HG02884 (cell line): Measurements from ENCODE around the gene NDUFC1.

Experiments
- ATAC-seq: cut with Tn5 transposase; IDR thresholded peaks from one replicate; pipeline ENCODE4 v1.9.1; 2021; ENCODE audit warnings: mild to moderate bottlenecking, moderate library complexity; ENCODE audit not compliant: unreplicated experiment

NDUFC1 gene

GRCh38 chr4:139253046-139253445, 49.2 kb downstream of the NDUFC1 start:
- no peak for ATAC-seq

DNA sequence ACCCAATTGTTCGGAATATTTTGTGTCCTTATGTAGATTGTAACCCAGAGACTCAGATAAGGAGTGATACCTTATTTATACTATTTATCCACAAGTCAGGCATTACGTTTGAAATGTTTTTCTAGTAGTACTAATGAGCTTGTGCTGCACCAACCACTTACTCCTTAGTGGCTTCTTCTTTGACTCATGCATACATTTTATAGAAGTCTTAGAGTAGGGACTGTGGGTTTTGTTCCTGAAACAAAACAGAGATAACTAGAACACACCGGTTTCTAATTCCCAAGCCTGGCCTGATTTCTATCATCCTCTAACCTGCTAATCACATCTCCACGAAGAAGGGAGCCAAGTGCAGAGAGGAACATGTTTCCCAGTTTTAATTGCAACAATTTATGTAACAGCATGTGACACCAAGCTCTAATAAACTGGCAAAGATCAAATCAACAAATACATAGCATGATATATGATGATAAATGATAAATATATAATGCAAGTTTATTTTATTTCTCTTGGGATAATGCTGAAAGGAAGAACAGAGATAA, 54.5 kb downstream of the NDUFC1 start:
- no peak for ATAC-seq

DNA sequence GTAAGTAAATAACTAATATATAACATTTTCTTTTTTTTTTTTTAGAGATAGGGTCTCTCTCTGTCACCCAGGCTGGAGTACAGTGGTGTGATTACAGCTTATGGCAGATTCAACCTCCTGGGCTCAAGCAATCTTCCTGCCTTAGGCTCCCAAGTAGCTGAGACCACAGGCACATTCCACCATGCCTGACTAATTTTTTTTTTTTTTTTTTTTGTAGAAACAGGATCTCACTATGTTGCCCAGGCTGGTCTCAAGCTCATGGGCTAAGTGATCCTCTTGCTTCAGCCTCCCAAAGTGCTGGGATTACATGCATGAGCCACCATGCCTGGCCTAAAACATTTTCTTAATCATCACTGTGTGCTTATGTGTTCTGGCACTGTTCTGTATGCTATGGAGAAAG, 55.0 kb downstream of the NDUFC1 start:
- no peak for ATAC-seq

DNA sequence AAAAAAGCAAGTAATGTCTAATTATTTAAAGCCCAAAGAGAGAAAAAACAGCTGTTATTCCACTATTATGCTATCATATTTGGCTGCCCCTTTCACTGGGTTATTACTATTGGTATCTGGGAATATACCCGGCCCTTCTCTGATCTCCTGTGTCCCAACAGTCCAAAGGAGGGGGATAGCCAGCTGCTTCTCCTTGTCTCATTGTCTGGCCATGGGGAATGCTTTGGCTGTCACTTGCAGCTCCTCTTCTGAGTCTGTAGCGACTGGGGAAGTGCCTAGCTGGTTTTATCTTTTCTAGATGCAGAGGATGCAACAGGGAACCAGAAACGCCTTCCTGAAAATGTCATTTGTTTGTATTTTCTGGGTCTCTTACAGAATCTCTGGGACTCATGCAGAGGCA, 56.1 kb downstream of the NDUFC1 start:
- no peak for ATAC-seq

- ATAC-seq = no peak
Observed at GRCh38 chr4:139245590-139245989, 56.7 kb downstream of the NDUFC1 start.

DNA sequence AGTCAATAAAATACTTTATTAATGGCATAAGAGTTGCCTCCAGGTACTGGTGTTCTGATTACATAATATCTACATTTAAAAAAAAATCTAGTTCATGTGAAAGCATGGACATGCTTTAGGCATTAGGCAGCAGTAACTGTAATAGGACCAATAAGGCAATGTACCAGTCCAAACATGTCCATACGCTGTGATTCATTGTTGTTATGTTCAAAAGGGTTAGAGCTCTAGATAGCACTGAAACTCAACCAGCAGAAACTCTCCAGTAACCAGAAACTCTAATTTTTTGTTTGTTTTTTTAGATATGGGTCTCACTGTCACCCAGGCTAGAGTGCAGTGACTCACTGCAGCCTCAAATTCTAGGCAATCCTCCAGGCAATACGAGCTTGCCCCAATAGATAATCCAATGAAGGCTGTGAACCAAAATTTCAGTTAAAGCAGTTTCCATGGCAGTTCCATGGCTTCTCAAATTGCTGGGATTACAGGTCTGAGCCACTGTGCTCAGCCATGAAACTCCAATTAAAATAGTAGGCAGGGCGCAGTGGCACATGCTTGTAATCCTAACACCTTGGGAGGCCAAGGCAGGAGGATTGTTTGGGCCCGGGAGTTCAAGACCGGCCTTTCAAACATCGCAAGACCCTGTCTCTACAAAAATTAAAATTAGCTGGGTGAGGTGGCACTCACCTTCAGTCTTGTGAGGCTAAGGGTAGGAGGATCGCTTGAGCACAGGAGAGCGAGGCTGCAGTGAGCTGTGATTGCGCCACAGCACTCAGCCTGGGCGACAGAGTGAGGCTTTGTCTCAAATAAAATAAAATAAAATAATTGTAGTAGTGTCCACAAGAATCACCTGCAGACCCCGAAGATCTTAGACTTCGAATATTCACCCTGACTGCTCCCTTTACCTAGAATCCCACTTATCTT, 58.6 kb downstream of the NDUFC1 start:
- ATAC-seq = no peak

DNA sequence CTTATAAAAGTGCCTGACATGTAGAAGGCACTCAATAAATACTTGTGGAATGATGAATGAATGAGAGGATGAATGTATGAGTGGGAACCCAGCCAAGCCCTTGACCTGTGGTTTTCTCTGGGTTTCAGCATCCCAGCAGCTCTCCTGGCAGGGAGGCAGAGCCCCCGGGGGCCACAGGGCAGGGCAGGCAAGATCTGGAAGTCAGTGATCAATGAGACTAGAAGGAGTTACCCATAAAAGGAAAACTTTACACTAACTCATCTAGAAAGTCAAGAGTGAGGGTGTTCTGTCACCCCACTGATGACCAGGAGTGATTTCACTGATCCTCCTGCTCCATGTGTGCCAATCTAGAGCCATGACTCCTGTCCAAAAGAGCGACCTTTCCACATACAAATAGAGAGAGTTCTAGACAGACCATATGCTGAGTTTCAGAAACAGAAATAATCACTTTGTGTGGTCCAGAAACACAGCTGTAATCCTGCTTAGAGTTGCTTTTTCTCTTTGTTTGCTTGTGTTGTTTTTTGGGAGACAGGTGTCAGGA, 59.7 kb downstream of the NDUFC1 start:
- no peak for ATAC-seq

DNA sequence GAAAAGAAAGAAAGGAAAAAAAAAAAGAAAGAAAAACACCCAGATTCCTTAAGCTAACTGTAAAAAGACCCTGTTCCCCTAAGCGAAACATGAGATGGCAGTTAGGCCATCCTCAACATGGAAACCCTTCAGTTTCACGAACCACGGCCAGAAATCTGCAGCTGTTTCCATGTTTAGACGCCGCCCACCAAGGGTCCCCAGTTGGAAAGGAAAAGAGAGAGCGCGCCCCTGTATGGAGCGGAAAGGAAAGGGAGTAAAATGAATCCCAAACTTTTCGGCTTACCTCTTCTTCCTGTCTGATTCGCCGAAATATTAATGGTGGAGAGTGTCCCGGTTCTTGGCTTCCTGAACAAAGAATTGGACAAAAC, 60.5 kb downstream of the NDUFC1 start:
- no peak for ATAC-seq

DNA sequence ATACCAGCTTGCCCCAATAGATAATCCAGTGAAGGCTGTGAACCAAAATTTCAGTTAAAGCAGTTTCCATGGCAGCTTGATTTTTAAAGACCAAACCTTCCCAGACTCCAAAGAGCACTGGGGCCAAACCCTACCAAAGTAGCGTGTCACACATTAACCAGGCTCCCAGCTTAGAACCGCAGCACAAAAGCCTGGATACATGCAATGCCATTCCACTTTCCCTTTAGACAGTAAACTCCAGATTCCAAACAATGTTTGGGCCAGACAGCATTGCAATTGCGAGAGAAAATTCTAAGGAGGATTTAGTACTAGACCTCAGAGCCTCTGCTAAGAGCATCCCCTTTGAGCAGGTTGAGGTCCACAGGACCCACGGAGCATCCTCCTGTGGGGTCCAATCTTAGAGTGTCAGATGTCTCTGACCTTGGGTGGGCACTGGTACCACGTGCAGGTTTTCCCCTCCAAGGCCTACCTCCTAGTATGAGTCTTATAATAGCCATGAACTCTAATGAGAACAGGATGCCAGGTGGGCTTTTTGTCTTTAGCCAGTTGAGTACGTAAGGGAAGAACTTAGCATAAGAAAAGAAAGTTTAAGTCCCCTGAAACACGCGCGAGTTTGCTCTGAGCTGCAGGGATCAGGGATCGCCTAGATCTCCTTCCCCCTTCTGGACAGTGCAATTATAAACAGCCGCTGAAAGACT, 61.0 kb downstream of the NDUFC1 start:
- ATAC-seq = no peak
